ENCODE results near the gene HPN. TPM values are rescaled to one million over a fixed set of nuclear protein-coding genes. Genes with fewer than 3 reads are reported as not detected.

HPN gene
- total and polyA plus RNA-seq, 2 of the 13 experiments (the other 11 are each of a cell fraction or from before 2014, with no cell fraction given) = 46.7 to 261 TPM

- TF ChIP-seq SNAPC4 (CRISPR knock-in tag; IDR thresholded peaks at IDR 0.05) (no peak), ZNF142 (CRISPR knock-in tag; IDR thresholded peaks at IDR 0.05) (no peak), CHCHD3 (CRISPR knock-in tag; IDR thresholded peaks at IDR 0.05) (no peak), ZNF101 (CRISPR knock-in tag; IDR thresholded peaks at IDR 0.05; ENCODE audit: borderline replicate concordance, low read depth) (no peak), IRX3 (CRISPR knock-in tag; IDR thresholded peaks at IDR 0.05; ENCODE audit: borderline replicate concordance, low read depth) (no peak)
- TF ChIP-seq, protein P1, sequence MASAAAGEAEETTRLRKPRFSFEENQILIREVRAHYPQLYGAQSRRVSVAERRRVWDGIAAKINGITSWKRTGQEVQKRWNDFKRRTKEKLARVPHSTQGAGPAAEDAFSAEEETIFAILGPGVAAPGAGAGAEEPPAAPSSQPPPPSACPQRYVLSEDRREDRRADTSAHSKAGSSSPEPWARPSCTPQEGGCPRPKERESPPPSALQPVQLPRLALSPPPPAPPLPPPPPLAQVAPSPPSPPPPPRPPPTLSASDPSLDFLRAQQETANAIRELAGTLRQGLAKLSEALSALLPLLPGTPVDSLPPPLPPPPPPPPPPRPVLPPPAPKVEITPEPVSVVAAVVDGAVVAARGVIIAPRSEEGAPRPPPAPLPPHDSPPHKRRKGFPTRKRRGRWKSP (CRISPR knock-in tag; IDR thresholded peaks at IDR 0.05) = no peak
- TF ChIP-seq, protein P2, sequence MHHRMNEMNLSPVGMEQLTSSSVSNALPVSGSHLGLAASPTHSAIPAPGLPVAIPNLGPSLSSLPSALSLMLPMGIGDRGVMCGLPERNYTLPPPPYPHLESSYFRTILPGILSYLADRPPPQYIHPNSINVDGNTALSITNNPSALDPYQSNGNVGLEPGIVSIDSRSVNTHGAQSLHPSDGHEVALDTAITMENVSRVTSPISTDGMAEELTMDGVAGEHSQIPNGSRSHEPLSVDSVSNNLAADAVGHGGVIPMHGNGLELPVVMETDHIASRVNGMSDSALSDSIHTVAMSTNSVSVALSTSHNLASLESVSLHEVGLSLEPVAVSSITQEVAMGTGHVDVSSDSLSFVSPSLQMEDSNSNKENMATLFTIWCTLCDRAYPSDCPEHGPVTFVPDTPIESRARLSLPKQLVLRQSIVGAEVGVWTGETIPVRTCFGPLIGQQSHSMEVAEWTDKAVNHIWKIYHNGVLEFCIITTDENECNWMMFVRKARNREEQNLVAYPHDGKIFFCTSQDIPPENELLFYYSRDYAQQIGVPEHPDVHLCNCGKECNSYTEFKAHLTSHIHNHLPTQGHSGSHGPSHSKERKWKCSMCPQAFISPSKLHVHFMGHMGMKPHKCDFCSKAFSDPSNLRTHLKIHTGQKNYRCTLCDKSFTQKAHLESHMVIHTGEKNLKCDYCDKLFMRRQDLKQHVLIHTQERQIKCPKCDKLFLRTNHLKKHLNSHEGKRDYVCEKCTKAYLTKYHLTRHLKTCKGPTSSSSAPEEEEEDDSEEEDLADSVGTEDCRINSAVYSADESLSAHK (CRISPR knock-in tag; IDR thresholded peaks at IDR 0.05; ENCODE audit: borderline replicate concordance) = no peak
- TF ChIP-seq, protein P3, sequence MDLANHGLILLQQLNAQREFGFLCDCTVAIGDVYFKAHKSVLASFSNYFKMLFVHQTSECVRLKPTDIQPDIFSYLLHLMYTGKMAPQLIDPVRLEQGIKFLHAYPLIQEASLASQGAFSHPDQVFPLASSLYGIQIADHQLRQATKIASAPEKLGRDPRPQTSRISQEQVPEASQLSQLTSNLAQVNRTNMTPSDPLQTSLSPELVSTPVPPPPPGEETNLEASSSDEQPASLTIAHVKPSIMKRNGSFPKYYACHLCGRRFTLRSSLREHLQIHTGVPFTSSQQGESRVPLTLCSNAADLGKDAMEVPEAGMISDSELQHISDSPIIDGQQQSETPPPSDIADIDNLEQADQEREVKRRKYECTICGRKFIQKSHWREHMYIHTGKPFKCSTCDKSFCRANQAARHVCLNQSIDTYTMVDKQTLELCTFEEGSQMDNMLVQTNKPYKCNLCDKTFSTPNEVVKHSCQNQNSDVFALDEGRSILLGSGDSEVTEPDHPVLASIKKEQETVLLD (CRISPR knock-in tag; IDR thresholded peaks at IDR 0.05; ENCODE audit: low read depth) = no peak
These were observed 40.6 kb upstream of the HPN start (continued) for GRCh38 chr19:35000647-35001501.
